BJ (cell line): ENCODE results near the gene UBL7. TPM values are rescaled to one million over a fixed set of nuclear protein-coding genes. Genes with fewer than 3 reads are reported as not detected.

Source experiments
- CTCF ChIA-PET: fragments of 350-600 bp; formaldehyde crosslinking; extraction: SDS; loops from one replicate; lab custom pipeline; 2021; ENCODE audit warnings: antibody characterized with exemption, inconsistent platforms; lab: Yijun Ruan, JAX
- POLR2A ChIA-PET: fragments of 300-600 bp; sonication (Branson Sonifier 250); formaldehyde crosslinking; extraction: SDS; loops from one replicate; lab custom pipeline; 2021; ENCODE audit warnings: antibody characterized with exemption; lab: Charles Lee
- DNase-seq: peaks from one replicate; pipeline ENCODE4 v3.0.0-alpha.2; 2011; ENCODE audit warnings: low read depth
- H3K27me3 ChIP-seq: 2 replicates; pipeline ENCODE4 v1.6.0; 2011; ENCODE audit warnings: low read length; ENCODE audit not compliant: control insufficient read depth, insufficient read depth
- H3K36me3 ChIP-seq: 2 replicates; pipeline ENCODE4 v1.5.1; 2011; ENCODE audit warnings: low read length; ENCODE audit not compliant: control insufficient read depth, insufficient read depth
- H3K4me3 ChIP-seq: 2 replicates; pipeline ENCODE4 v1.5.1; 2011; ENCODE audit warnings: low read depth, mild to moderate bottlenecking, control low read depth, low read length
- polyA plus RNA-seq: library from polyadenylated mRNA; depleted of rRNA; stranded (reverse); fragments of >200 nt; gene quantifications from 2 replicates; pipeline ENCODE4 v1.2.3, GENCODE V29; 2011
- TF ChIP-seq, protein P1 (sequence below): IDR thresholded peaks from 2 replicates; pipeline ENCODE4 v1.5.1; 2011; ENCODE audit warnings: low read depth, mild to moderate bottlenecking, control low read depth, inconsistent platforms, low read length, moderate library complexity; ENCODE audit not compliant: insufficient read depth

The UBL7 gene
- polyA plus RNA-seq, 1 experiment = 87.3 TPM

DNA sequence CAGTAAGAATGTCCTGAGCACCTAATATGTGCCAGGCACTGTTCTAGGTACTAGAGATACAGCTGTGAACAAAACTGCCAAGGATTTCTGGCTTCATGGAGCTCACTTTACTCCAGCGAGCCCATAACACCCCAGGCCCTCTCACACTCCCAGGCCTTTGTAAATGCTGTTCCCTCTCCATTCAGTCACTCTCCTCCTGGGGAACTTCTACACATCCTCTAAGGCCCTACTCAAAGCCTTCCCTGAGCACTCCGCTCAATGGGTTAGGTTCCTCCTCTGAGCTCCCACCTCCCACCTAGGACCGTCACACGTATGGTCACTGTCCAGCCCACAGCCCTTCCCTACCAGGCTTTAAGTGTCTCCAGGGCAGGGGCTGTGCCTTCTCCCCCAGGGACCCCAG lies 54.4 kb downstream of the UBL7 start:
- no peak for DNase-seq
- Histone ChIP-seq H3K4me3 (no peak overlapping the region), H3K36me3 (peaks cover 11% of the 10 kb centered on the region), H3K27me3 (no peaks in the 10 kb centered on the region)
- POLR2A ChIA-PET = no interaction called here
- CTCF ChIA-PET = interaction anchor here (1.0 to 1.6 kb wide), 4 partner anchors 18 to 33 kb away, joined by 3 to 8 read pairs (median 5); no protein-coding TSS in a partner anchor
- TF ChIP-seq, protein P1, sequence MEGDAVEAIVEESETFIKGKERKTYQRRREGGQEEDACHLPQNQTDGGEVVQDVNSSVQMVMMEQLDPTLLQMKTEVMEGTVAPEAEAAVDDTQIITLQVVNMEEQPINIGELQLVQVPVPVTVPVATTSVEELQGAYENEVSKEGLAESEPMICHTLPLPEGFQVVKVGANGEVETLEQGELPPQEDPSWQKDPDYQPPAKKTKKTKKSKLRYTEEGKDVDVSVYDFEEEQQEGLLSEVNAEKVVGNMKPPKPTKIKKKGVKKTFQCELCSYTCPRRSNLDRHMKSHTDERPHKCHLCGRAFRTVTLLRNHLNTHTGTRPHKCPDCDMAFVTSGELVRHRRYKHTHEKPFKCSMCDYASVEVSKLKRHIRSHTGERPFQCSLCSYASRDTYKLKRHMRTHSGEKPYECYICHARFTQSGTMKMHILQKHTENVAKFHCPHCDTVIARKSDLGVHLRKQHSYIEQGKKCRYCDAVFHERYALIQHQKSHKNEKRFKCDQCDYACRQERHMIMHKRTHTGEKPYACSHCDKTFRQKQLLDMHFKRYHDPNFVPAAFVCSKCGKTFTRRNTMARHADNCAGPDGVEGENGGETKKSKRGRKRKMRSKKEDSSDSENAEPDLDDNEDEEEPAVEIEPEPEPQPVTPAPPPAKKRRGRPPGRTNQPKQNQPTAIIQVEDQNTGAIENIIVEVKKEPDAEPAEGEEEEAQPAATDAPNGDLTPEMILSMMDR = no peak

DNA sequence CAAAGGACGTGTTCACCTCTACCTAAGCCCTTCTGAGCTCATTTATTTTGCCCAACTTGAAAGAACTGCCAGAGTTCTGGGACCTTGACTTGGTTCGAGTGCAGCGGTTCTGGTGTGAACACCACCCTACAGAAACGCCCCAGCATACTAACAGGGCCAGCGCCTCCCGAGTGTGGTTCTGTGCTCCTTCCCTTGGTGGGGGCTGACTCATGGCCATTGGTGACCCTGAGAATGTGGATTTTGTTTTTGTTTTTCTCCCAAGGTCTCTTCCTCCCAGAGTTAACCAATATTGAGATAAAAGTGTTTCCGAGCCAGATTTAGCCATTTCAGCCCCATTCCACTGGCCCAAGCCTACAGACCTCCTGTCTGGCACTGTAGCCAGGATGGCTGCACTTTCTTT lies 55.1 kb downstream of the UBL7 start:
- no peak overlapping the region for H3K4me3 ChIP-seq

DNA sequence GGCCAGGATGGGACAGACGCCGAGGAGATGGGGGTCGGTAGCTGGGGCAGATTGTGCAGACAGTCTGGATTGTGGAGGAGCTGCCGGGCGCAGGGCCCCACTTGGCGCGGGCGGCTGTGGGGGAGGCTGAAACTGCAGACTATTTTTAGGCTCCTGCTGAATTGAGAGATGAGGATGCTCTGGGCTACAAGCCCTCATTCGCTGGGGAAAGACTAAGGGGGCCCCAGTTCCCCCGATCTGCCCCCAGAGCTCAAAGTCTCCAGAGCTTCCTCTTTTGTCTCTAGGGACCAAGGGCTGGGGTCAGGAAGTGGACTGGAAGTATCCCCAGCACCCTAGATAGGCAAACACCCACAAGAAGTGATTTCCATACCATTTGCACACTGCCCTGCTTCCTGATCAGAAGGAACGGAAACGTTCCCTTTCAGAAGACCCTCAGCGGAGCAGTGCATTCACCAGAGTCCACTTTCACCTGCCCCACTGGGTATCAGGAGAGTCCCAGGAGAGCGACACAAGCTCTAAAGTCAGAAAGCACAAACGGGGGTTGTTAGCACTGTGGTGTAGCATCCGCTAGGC lies 56.9 kb downstream of the UBL7 start:
- TF ChIP-seq, protein P1 = no peak
- Histone ChIP-seq H3K4me3 (no peak overlapping the region), H3K27me3 (no peaks in the 10 kb centered on the region), H3K36me3 (no peaks in the 10 kb centered on the region)
- ChIA-PET POLR2A (no interaction called here), CTCF (interaction anchor here (0.6 to 3.6 kb wide), 4 partner anchors 15 to 23 kb away, joined by 3 to 19 read pairs (median 4); no protein-coding TSS in a partner anchor)
- no peak for DNase-seq

More for the DNA sequence above, 55.1 kb downstream of the UBL7 start:
- Histone ChIP-seq H3K36me3 (peaks cover 6% of the 10 kb centered on the region), H3K27me3 (no peaks in the 10 kb centered on the region)
- ChIA-PET CTCF (interaction anchor here (1.0 to 3.6 kb wide), 2 partner anchors 20 to 23 kb away, joined by 3 to 19 read pairs; no protein-coding TSS in a partner anchor), POLR2A (no interaction called here)
- DNase-seq = no peak
- TF ChIP-seq, protein P1 = no peak

DNA sequence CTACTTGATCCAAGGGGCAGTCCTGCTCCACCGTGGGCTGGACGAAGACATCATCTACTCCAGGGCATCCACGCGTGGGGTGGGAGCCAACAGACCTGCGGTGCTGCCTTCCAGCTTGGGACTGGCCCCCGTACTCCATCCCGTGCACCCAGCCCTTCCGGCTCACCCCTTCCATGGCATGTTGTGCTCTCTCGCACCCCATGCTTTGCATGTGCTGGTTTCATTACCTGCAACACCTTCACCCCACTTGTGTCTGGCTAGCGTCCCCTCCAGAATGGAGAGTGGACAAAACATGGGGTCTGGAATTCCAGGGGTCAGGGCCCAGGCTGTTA lies 57.4 kb downstream of the UBL7 start:
- no peak for DNase-seq
- no peaks in the 10 kb centered on the region for H3K36me3 ChIP-seq
- ChIA-PET CTCF (interaction anchor here (0.7 to 3.6 kb wide), 4 partner anchors 16 to 22 kb away, joined by 3 to 19 read pairs (median 5); no protein-coding TSS in a partner anchor), POLR2A (no interaction called here)
- TF ChIP-seq, protein P1 = no peak
- no peaks in the 10 kb centered on the region for H3K27me3 ChIP-seq
- no peak overlapping the region for H3K4me3 ChIP-seq

DNA sequence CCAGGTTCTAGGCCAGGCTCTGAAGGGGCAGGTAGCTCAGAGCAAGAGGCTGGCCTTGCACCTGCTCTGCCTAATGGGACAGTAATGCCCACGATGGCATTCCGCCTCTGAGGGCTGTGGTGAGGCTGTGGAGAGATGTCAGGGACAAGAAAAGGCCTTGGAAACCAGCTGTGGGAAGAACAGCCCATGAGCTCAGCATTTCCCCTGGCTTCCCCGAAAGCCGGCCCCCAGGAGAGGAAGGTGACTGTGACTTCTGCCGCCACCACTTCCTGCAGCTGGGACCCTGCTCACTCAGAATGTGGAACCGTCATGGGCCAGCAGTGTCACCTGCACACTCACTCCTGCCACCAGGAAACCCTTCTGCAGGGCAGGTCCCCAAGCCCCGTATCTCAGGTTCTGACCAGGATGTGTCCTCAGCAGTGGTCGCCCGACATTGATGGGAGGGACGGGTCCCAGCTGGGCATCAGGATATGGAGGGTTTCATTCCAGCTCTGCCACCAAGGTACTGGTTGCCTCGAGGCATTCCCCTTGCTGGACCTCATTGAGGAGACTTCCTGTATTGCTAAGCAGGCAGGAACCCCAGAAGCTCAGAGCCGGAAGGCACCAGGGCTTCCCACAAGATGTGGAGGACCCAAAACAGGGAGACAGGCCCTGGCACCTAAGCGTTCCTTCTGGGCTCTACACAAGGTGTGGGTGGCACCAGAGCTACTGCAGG lies 57.9 kb downstream of the UBL7 start:
- DNase-seq = no peak
- Histone ChIP-seq H3K36me3 (no peaks in the 10 kb centered on the region), H3K4me3 (no peak overlapping the region), H3K27me3 (no peaks in the 10 kb centered on the region)
- ChIA-PET CTCF (interaction anchor here (0.7 to 3.6 kb wide), 4 partner anchors 16 to 22 kb away, joined by 3 to 19 read pairs (median 5); no protein-coding TSS in a partner anchor), POLR2A (no interaction called here)
- TF ChIP-seq, protein P1 = no peak
